GM03348 (cell line): Measurements from ENCODE around the gene S100P.
"Not testable (repeated sequence)": the region's sequence is repeated elsewhere in the genome, so short reads cannot be mapped to it uniquely, and the experiment has no call there.

Experiments used
- DNase-seq: peaks from one replicate; pipeline ENCODE4 v3.0.0; 2012; ENCODE audit warnings: low spot score

Gene S100P

GRCh38 chr4:6693231-6694176, at the start of gene S100P:
Gene S100P (plus strand): TSS chr4:6693878. CDS start chr4:6693933, 55 bp downstream.
- no peak for DNase-seq

- no peak for DNase-seq
Observed at GRCh38 chr4:6644792-6645530, 48.7 kb upstream of the S100P start.

- DNase-seq: no peak
Observed at GRCh38 chr4:6647169-6647568, 46.5 kb upstream of the S100P start.

GRCh38 chr4:6647582-6648230, 46.0 kb upstream of the S100P start:
- DNase-seq: no peak

GRCh38 chr4:6649216-6649615, 44.5 kb upstream of the S100P start:
- no peak for DNase-seq

- not testable (repeated sequence) for DNase-seq
Observed at GRCh38 chr4:6654211-6654610, 39.5 kb upstream of the S100P start.

- DNase-seq: not testable (repeated sequence)
Observed at GRCh38 chr4:6655291-6655690, 38.4 kb upstream of the S100P start.

- DNase-seq: no peak
Observed at GRCh38 chr4:6655924-6656323, 37.8 kb upstream of the S100P start.

GRCh38 chr4:6657242-6658208, 36.2 kb upstream of the S100P start:
- DNase-seq: no peak

- no peak for DNase-seq
Observed at GRCh38 chr4:6658209-6658595, 35.5 kb upstream of the S100P start.

GRCh38 chr4:6658597-6659075, 35.0 kb upstream of the S100P start:
- DNase-seq: peak; percentile 74

GRCh38 chr4:6659897-6660296, 33.8 kb upstream of the S100P start:
- no peak for DNase-seq

GRCh38 chr4:6660430-6660829, 33.2 kb upstream of the S100P start:
- DNase-seq: no peak

GRCh38 chr4:6662591-6662990, 31.1 kb upstream of the S100P start:
- DNase-seq: no peak

- DNase-seq: peak; percentile 29
Observed at GRCh38 chr4:6663596-6664393, 29.9 kb upstream of the S100P start.

GRCh38 chr4:6665320-6665654, 28.4 kb upstream of the S100P start:
- DNase-seq: no peak

- no peak for DNase-seq
Observed at GRCh38 chr4:6668391-6668790, 25.3 kb upstream of the S100P start.

- no peak for DNase-seq
Observed at GRCh38 chr4:6671648-6672047, 22.0 kb upstream of the S100P start.

GRCh38 chr4:6672131-6672530, 21.5 kb upstream of the S100P start:
- DNase-seq: no peak

GRCh38 chr4:6672541-6673190, 21.0 kb upstream of the S100P start:
- not testable (repeated sequence) for DNase-seq
